GM12878 (cell line): ENCODE measurements around the gene STX1A. TPM values are rescaled to one million over a fixed set of nuclear protein-coding genes. Genes with fewer than 3 reads are reported as not detected.

Source experiments
- ATAC-seq: fragments of 200-7000 bp; cut with Tn5 transposase; 3 replicates; pipeline ENCODE4 v1.9.1; 2020; ENCODE audit warnings: mild to moderate bottlenecking, moderate library complexity
- BruUV-seq: library from RNA; stranded (reverse); fragments of 400-500 nt; replicated peaks from 2 replicates; lab custom pipeline; 2021; lab: Mats Ljungman, UMichigan
- CTCF ChIA-PET: fragments of 300-600 bp; sonication (Branson Sonifier 250); formaldehyde crosslinking; extraction: SDS; loops from one replicate; lab custom pipeline; 2021; ENCODE audit warnings: inconsistent platforms; lab: Yijun Ruan, JAX
- POLR2A ChIA-PET: fragments of 350-600 bp; formaldehyde crosslinking; extraction: SDS; loops from one replicate; lab custom pipeline; 2021; ENCODE audit warnings: inconsistent platforms; lab: Charles Lee
- RAD21 ChIA-PET: fragments of 300-600 bp; sonication (Branson Sonifier 250); formaldehyde crosslinking; loops from one replicate; lab custom pipeline; 2023; ENCODE audit warnings: antibody characterized with exemption; ENCODE audit not compliant: unreplicated experiment; lab: Charles Lee
- SMC1A ChIA-PET: fragments of 300-600 bp; sonication (Branson Sonifier 250); formaldehyde crosslinking; loops from one replicate; lab custom pipeline; 2023; ENCODE audit not compliant: unreplicated experiment, uncharacterized antibody; lab: Charles Lee
- DNase-seq: peaks from one replicate; pipeline ENCODE4 v3.0.0-alpha.2; 2011; ENCODE audit warnings: low read depth, low spot score
- FAIRE-seq: peaks from 3 replicates; lab custom pipeline; 2011; peaks lifted over from hg19 to GRCh38; lab: Jason Lieb, UNC
- H2AFZ ChIP-seq: 2 replicates; pipeline ENCODE4 v1.6.0; 2011; ENCODE audit warnings: low read depth, low read length, control low read depth; ENCODE audit not compliant: control insufficient read depth
- H3K27ac ChIP-seq: 2 replicates; pipeline ENCODE4 v1.5.1; 2011; ENCODE audit warnings: control low read depth; ENCODE audit not compliant: control insufficient read depth, insufficient read depth
- H3K27me3 ChIP-seq, 2 experiments: replicated peaks in 1 of 2; 2 replicates each; pipeline versions ENCODE4 v1.6.0 to v1.6.1; 2011; ENCODE audit warnings: low read length in 1 of 2; ENCODE audit not compliant: control insufficient read depth in 2 of 2, insufficient read depth in 2 of 2
- H3K36me3 ChIP-seq, 2 experiments: 2 replicates each; pipeline ENCODE4 v1.5.1; 2011; ENCODE audit warnings: low read length in 1 of 2; ENCODE audit not compliant: control insufficient read depth in 2 of 2, insufficient read depth in 2 of 2
- H3K4me1 ChIP-seq: 2 replicates; pipeline ENCODE4 v1.6.1; 2011; ENCODE audit warnings: mild to moderate bottlenecking, low read length, moderate library complexity, mixed read lengths; ENCODE audit not compliant: control insufficient read depth, insufficient read depth
- H3K4me2 ChIP-seq: 2 replicates; pipeline ENCODE4 v1.6.0; 2011; ENCODE audit warnings: control low read depth; ENCODE audit not compliant: control insufficient read depth, insufficient read depth
- H3K4me3 ChIP-seq: fragments of 200-600 bp; sonication (generic); 2 replicates; pipeline ENCODE4 v1.5.1; 2016
- H3K79me2 ChIP-seq: 2 replicates; pipeline ENCODE4 v1.6.0; 2011; ENCODE audit warnings: low read length; ENCODE audit not compliant: control insufficient read depth, insufficient read depth
- H3K9ac ChIP-seq: 2 replicates; pipeline ENCODE4 v1.8.0; 2011; ENCODE audit warnings: low read length, control low read depth, mixed read lengths; ENCODE audit not compliant: control insufficient read depth, insufficient read depth
- H3K9me3 ChIP-seq: replicated peaks from 3 replicates; pipeline ENCODE4 v1.5.1; 2011; ENCODE audit warnings: mild to moderate bottlenecking, low read length; ENCODE audit not compliant: control insufficient read depth, insufficient read depth
- H4K20me1 ChIP-seq: 2 replicates; pipeline ENCODE4 v1.6.0; 2011; ENCODE audit not compliant: control insufficient read depth, insufficient read depth
- ASH2L ChIP-seq: fragments of 300-600, 200-600 bp; sonication (generic); IDR thresholded peaks from 2 replicates; pipeline ENCODE4 v1.6.1; 2017; ENCODE audit warnings: low read depth, mild to moderate bottlenecking, borderline replicate concordance
- BCL3 ChIP-seq: IDR thresholded peaks from 2 replicates; pipeline ENCODE4 v1.6.1; 2011; ENCODE audit warnings: borderline replicate concordance, low read depth, mild to moderate bottlenecking, moderate library complexity, low read length; ENCODE audit not compliant: insufficient read depth, poor library complexity, severe bottlenecking
- DPF2 ChIP-seq: fragments of 450-650 bp; IDR thresholded peaks from 2 replicates; pipeline ENCODE4 v1.6.1; 2017; ENCODE audit warnings: mild to moderate bottlenecking
- EGR1 ChIP-seq, 2 experiments: IDR thresholded peaks; 1 replicate in 1 of 2; 2 replicates in 1 of 2; pipeline ENCODE4 v1.6.1; 2011 to 2012; ENCODE audit warnings: low read depth in 2 of 2, low read length in 2 of 2, borderline replicate concordance in 1 of 2, mild to moderate bottlenecking in 1 of 2, moderate library complexity in 1 of 2
- MYC ChIP-seq: IDR thresholded peaks from 2 replicates; pipeline ENCODE4 v1.6.1; 2011; ENCODE audit warnings: mild to moderate bottlenecking, low read length, moderate library complexity, inconsistent platforms; ENCODE audit not compliant: insufficient read depth, insufficient replicate concordance, insufficient read length, severe bottlenecking
- NFYA ChIP-seq: IDR thresholded peaks from 2 replicates; pipeline ENCODE4 v1.6.1; 2011; ENCODE audit warnings: low read depth, mild to moderate bottlenecking, low read length, improper control_type of control experiment, borderline replicate concordance
- WGBS: methylation state at CpG from one replicate; pipeline ENCODE4 v1.1.6; 2016; ENCODE audit warnings: low lambda C conversion rate; ENCODE audit not compliant: insufficient replicate concordance, insufficient coverage; ENCODE audit errors: missing lambda C conversion rate; 5-methylcytosine and 5-hydroxymethylcytosine counted together
- in situ Hi-C: fragments of 300-500 bp; cut with MboI; formaldehyde crosslinking; loops from 9 replicates; pipeline ENCODE4 v1.14.3; 2018; ENCODE audit warnings: mixed read lengths
- intact Hi-C: fragments of 100-400 bp; cut with micrococcal nuclease; formaldehyde crosslinking; loops from one replicate; pipeline ENCODE4 v1.14.2; 2022; ENCODE audit not compliant: unreplicated experiment
- polyA plus RNA-seq, 11 experiments: library from polyadenylated mRNA; depleted of rRNA in 4 of 11; unstranded in 6 of 11; stranded (reverse) in 5 of 11; fragments of >200 nt; fragmentation: Nextera tagmentation in 4 of 11; fragmentation: Illumina TruSeq in 1 of 11; extraction: Ambion mirVana in 4 of 11; extraction: Trizol in 1 of 11; gene quantifications; 1 replicate in 1 of 11; 2 replicates in 10 of 11; pipeline versions ENCODE4 v1.2.1 to v1.2.3, GENCODE V29; 2011 to 2016; ENCODE audit warnings: inconsistent platforms in 2 of 11, missing spikeins in 2 of 11, low read depth in 1 of 11
- total RNA-seq, 4 experiments: library from RNA; depleted of rRNA in 3 of 4; stranded (reverse); fragments of >200 nt in 3 of 4; fragmentation: Illumina TruSeq in 1 of 4; extraction: Trizol in 1 of 4; gene quantifications; 2 replicates each; pipeline versions ENCODE4 v1.2.1 to v1.2.3, GENCODE V29; 2013 to 2021
- TF ChIP-seq, protein P1 (sequence below): fragments of 450-650 bp; IDR thresholded peaks from 2 replicates; pipeline ENCODE4 v1.6.1; 2017; ENCODE audit warnings: mild to moderate bottlenecking, low read depth, inconsistent platforms; ENCODE audit not compliant: poor library complexity, severe bottlenecking
- TF ChIP-seq, protein P2 (sequence below): fragments of 450-650 bp; formaldehyde crosslinking; IDR thresholded peaks from 2 replicates; pipeline ENCODE4 v1.5.0; 2022; ENCODE audit warnings: mild to moderate bottlenecking, missing genetic modification characterization

STX1A gene
- total and polyA plus RNA-seq, 10 of the 15 experiments (the other 5 are each of a cell fraction or from before 2014, with no cell fraction given): 0.15 to 5.3 (median 2.5) TPM

DNA sequence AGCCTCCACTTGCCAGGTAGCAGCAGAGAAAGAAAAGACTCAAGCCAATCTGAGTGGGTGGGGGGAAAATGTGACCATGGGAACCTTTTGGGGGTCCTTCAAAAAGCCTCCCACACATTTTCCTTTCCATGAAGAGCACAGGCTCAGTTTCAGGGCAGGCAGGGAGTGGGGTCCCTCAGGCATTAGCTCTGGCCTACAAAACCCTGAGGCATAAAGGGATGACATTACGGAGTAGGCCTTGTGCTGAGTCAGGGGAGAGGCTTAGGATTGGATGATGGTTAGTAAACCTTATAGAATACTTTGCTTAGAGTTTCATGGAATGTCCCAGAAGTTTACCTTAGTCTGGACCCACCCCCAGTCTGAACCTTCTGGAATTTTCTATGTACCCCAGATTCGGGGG is 39.8 kb downstream of the STX1A start:
- intact Hi-C loops: loop anchor here (10.0 kb wide), 1 partner anchor 155 kb away; the partner anchor contains the start of gene BAZ1B
- no peak overlapping the region for H3K4me3 ChIP-seq
- no peak for FAIRE-seq
- SMC1A ChIA-PET: no interaction called here
- H3K79me2 ChIP-seq: peaks cover 35% of the 10 kb centered on the region
- H3K27me3 ChIP-seq: no peaks in the 10 kb centered on the region
- H3K27ac ChIP-seq: no peak overlapping the region
- H3K9me3 ChIP-seq: no peaks in the 10 kb centered on the region; the same call in 2 of the 3 replicates
- H3K4me1 ChIP-seq: peaks cover 12% of the 10 kb centered on the region
- TF ChIP-seq NFYA (no peak), DPF2 (no peak), EGR1 (IDR thresholded peaks at IDR 0.05; ENCODE audit: borderline replicate concordance in 1 of 2, low read depth in 2 of 2, low read length in 2 of 2) (no peak), BCL3 (no peak), ASH2L (no peak), MYC (no peak)
- TF ChIP-seq, protein P1, sequence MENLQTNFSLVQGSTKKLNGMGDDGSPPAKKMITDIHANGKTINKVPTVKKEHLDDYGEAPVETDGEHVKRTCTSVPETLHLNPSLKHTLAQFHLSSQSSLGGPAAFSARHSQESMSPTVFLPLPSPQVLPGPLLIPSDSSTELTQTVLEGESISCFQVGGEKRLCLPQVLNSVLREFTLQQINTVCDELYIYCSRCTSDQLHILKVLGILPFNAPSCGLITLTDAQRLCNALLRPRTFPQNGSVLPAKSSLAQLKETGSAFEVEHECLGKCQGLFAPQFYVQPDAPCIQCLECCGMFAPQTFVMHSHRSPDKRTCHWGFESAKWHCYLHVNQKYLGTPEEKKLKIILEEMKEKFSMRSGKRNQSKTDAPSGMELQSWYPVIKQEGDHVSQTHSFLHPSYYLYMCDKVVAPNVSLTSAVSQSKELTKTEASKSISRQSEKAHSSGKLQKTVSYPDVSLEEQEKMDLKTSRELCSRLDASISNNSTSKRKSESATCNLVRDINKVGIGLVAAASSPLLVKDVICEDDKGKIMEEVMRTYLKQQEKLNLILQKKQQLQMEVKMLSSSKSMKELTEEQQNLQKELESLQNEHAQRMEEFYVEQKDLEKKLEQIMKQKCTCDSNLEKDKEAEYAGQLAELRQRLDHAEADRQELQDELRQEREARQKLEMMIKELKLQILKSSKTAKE: no peak
- TF ChIP-seq, protein P2, sequence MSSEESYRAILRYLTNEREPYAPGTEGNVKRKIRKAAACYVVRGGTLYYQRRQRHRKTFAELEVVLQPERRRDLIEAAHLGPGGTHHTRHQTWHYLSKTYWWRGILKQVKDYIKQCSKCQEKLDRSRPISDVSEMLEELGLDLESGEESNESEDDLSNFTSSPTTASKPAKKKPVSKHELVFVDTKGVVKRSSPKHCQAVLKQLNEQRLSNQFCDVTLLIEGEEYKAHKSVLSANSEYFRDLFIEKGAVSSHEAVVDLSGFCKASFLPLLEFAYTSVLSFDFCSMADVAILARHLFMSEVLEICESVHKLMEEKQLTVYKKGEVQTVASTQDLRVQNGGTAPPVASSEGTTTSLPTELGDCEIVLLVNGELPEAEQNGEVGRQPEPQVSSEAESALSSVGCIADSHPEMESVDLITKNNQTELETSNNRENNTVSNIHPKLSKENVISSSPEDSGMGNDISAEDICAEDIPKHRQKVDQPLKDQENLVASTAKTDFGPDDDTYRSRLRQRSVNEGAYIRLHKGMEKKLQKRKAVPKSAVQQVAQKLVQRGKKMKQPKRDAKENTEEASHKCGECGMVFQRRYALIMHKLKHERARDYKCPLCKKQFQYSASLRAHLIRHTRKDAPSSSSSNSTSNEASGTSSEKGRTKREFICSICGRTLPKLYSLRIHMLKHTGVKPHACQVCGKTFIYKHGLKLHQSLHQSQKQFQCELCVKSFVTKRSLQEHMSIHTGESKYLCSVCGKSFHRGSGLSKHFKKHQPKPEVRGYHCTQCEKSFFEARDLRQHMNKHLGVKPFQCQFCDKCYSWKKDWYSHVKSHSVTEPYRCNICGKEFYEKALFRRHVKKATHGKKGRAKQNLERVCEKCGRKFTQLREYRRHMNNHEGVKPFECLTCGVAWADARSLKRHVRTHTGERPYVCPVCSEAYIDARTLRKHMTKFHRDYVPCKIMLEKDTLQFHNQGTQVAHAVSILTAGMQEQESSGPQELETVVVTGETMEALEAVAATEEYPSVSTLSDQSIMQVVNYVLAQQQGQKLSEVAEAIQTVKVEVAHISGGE (CRISPR knock-in tag): no peak
- no TSS peak for BruUV-seq
- RAD21 ChIA-PET: no interaction called here
- DNase-seq: no peak
- 100% methylated on average over 2 of the region's 2 CpGs for WGBS
- no peak overlapping the region for H2AFZ ChIP-seq
- CTCF ChIA-PET: no interaction called here
- peaks cover 2 to 3% of the 10 kb centered on the region in 2 experiments; a peak in 2 of 4 replicates for H3K36me3 ChIP-seq
- POLR2A ChIA-PET: interaction anchor here (0.6 kb wide), 1 partner anchor 267 kb away, joined by 3 read pairs; no protein-coding TSS in a partner anchor
- in situ Hi-C loops: no loop called here
- no peak for ATAC-seq
- no peak overlapping the region for H3K9ac ChIP-seq
- H3K4me2 ChIP-seq: no peak overlapping the region
- no peaks in the 10 kb centered on the region; the same call in 1 of the 2 replicates for H4K20me1 ChIP-seq
